ENCODE measurements around the gene DOCK4. TPM values are rescaled to one million over a fixed set of nuclear protein-coding genes. Genes with fewer than 3 reads are reported as not detected.

The DOCK4 gene
- total and polyA plus RNA-seq, 2 of the 8 experiments (the other 6 are each of a cell fraction or from before 2014, with no cell fraction given): 5.1 to 23.6 TPM

DNA sequence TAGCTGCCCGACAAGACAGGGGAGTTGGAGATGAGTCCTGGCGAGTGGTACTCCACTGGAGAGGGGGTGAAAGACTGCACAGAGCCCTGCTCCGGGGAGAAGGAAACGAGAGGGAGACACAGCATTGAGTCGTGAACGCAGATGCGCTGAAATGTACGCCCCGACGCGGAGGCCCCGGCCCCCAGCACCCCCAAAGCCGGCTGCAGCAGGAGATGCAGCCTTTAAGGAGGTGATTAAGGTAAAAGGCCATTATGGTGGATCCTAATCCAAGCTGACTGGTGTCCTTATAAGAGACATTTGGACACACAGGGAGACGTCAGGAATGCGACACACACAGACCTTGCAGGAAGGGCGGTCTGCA, 477.6 kb downstream of the DOCK4 start:
- no peak overlapping the region for H3K27ac ChIP-seq (ENCODE audit: low read depth, low read length)
- H4K8ac ChIP-seq (ENCODE audit: extremely low read depth, insufficient read depth, low read length): no peak overlapping the region; the same call in 1 of the 2 replicates
- H3K27me3 ChIP-seq (replicated peaks in 1 of 4; ENCODE audit: control insufficient read depth in 3 of 4, extremely low read depth in 1 of 4, insufficient read depth in 3 of 4, low read length in 3 of 4): no peaks in the 10 kb centered on the region
- CTCF ChIA-PET (ENCODE audit: partially characterized antibody): interaction anchor here (0.7 to 4.8 kb wide), 15 partner anchors 12 to 768 kb away, joined by 3 to 37 read pairs (median 4); no protein-coding TSS in a partner anchor
- TF ChIP-seq CEBPB (IDR thresholded peaks at IDR 0.05; ENCODE audit: low read depth, low read length) (no peak), SIN3A (conservative IDR thresholded peaks at IDR 0.05 in 1 of 2, IDR thresholded peaks at IDR 0.05 in 1 of 2; ENCODE audit: low read depth in 1 of 2, low read length in 2 of 2) (no peak), TEAD4 (IDR thresholded peaks at IDR 0.05; ENCODE audit: low read depth, low read length) (no peak), SP1 (IDR thresholded peaks at IDR 0.05; ENCODE audit: low read depth, low read length) (no peak), EGR1 (IDR thresholded peaks at IDR 0.05; ENCODE audit: borderline replicate concordance, low read depth, low read length) (no peak), JUN (IDR thresholded peaks at IDR 0.05; ENCODE audit: low read depth, low read length) (no peak), GTF2F1 (IDR thresholded peaks at IDR 0.05; ENCODE audit: borderline replicate concordance, low read depth, low read length) (no peak), KDM1A (IDR thresholded peaks at IDR 0.05; ENCODE audit: borderline replicate concordance, low read length) (no peak), SRF (IDR thresholded peaks at IDR 0.05; ENCODE audit: low read depth, low read length) (no peak)
- H3K9me3 ChIP-seq (ENCODE audit: insufficient read depth in 2 of 2, low read depth in 1 of 2, low read length in 1 of 2): no peaks in the 10 kb centered on the region
- H4K20me1 ChIP-seq (replicated peaks in 1 of 2; ENCODE audit: control insufficient read depth in 1 of 2, insufficient read depth in 2 of 2, low read length in 2 of 2): no peaks in the 10 kb centered on the region
- no peak overlapping the region for H3K14ac ChIP-seq (ENCODE audit: insufficient read length)
- H3K23ac ChIP-seq (ENCODE audit: insufficient read length): no peak overlapping the region
- H3K79me2 ChIP-seq (ENCODE audit: control insufficient read depth in 1 of 2, insufficient read depth in 2 of 2, low read length in 2 of 2): no peaks in the 10 kb centered on the region
- H3K36me3 ChIP-seq (ENCODE audit: control insufficient read depth in 2 of 4, insufficient read depth in 4 of 4, low read length in 3 of 4): peaks cover 0 to 3% (median 0%) of the 10 kb centered on the region in 4 experiments; a peak in 1 of 8 replicates
- H3K79me1 ChIP-seq (ENCODE audit: low read depth, low read length): no peaks in the 10 kb centered on the region
- H3K4me3 ChIP-seq (ENCODE audit: extremely low read depth in 1 of 4, insufficient read depth in 2 of 4, low read depth in 3 of 4, low read length in 4 of 4): no peak overlapping the region
- 88% methylated on average over 16 of the region's 16 CpGs; no CpG with 5 or more reads in 1 of the 2 experiments for WGBS, 2 experiments (ENCODE audit: extremely low coverage in 1 of 2, insufficient coverage in 1 of 2, insufficient read length in 1 of 2, insufficient replicate concordance in 2 of 2, low coverage in 1 of 2, low lambda C conversion rate in 2 of 2, missing lambda C conversion rate in 1 of 2)
- H3K23me2 ChIP-seq (ENCODE audit: low read depth, low read length): no peaks in the 10 kb centered on the region
- no peak overlapping the region for H3K18ac ChIP-seq (ENCODE audit: extremely low read depth, low read length)
- no peak overlapping the region for H4K5ac ChIP-seq (ENCODE audit: insufficient read length, low read depth, low read length)
- H2BK5ac ChIP-seq (ENCODE audit: low read depth, low read length): no peak overlapping the region
- POLR2A ChIA-PET (ENCODE audit: partially characterized antibody): no interaction called here
- no peak overlapping the region for H3K4ac ChIP-seq (replicated peaks; ENCODE audit: insufficient read length, low read depth, low read length)
- no peaks in the 10 kb centered on the region for H3K4me1 ChIP-seq (replicated peaks in 1 of 4; ENCODE audit: control insufficient read depth in 3 of 4, insufficient read depth in 4 of 4, low read length in 3 of 4)
- H3K9ac ChIP-seq (replicated peaks in 1 of 4; ENCODE audit: extremely low read depth in 1 of 4, low read depth in 3 of 4, low read length in 3 of 4): no peak overlapping the region
- DNase-seq (ENCODE audit: low read depth in 1 of 2, low spot score in 2 of 2): no peak
- H2BK12ac ChIP-seq (ENCODE audit: low read depth, low read length): no peak overlapping the region
- H2BK120ac ChIP-seq (replicated peaks; ENCODE audit: low read depth, low read length): no peak overlapping the region
- no peak overlapping the region for H2BK20ac ChIP-seq (ENCODE audit: low read length)
- H2AK5ac ChIP-seq (ENCODE audit: low read depth, low read length): no peak overlapping the region
- no peak overlapping the region; a peak in 1 of 4 replicates for H3K4me2 ChIP-seq (ENCODE audit: insufficient read depth in 1 of 2, low read depth in 2 of 2, low read length in 2 of 2)
- H2BK15ac ChIP-seq (ENCODE audit: low read length): no peak overlapping the region
- H2AFZ ChIP-seq (ENCODE audit: low read length): no peak overlapping the region
- no peak overlapping the region for H3K56ac ChIP-seq (replicated peaks; ENCODE audit: insufficient read length, low read depth, low read length)
- H4K91ac ChIP-seq (replicated peaks; ENCODE audit: insufficient read length, low read length): no peak overlapping the region
- no peak for FAIRE-seq

Data from H1 (cell line).